Measurements from ENCODE around the gene R3HDM2.

R3HDM2 gene

DNA sequence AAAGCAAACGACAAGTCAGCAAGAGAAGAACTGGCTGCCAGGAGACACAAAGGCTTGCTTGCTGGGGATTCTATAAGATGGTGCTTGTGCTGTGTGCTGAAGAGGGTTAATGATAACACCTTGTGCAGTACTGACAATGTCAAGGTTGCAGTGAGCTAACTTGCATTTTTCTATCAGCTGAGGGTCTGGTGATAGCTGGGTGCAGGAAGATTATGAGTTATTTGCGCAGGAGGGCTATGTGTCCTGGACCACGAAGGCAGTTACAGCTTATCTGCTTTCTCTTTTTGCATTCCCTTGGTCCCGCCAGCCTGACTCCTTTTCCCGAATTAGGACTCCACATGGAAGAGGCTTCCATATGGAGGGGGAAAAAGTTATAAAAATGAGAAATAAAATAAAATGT, 42.4 kb downstream of the R3HDM2 start:
- H3K4me3 ChIP-seq (ENCODE audit: low read depth, low read length) = no peak overlapping the region
- TF ChIP-seq, protein P1, sequence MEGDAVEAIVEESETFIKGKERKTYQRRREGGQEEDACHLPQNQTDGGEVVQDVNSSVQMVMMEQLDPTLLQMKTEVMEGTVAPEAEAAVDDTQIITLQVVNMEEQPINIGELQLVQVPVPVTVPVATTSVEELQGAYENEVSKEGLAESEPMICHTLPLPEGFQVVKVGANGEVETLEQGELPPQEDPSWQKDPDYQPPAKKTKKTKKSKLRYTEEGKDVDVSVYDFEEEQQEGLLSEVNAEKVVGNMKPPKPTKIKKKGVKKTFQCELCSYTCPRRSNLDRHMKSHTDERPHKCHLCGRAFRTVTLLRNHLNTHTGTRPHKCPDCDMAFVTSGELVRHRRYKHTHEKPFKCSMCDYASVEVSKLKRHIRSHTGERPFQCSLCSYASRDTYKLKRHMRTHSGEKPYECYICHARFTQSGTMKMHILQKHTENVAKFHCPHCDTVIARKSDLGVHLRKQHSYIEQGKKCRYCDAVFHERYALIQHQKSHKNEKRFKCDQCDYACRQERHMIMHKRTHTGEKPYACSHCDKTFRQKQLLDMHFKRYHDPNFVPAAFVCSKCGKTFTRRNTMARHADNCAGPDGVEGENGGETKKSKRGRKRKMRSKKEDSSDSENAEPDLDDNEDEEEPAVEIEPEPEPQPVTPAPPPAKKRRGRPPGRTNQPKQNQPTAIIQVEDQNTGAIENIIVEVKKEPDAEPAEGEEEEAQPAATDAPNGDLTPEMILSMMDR (IDR thresholded peaks at IDR 0.05; ENCODE audit: insufficient read depth, low read depth, low read length, missing control alignments) = no peak
- no peak for DNase-seq (ENCODE audit: low read depth)

- no peak overlapping the region for H3K4me3 ChIP-seq (ENCODE audit: low read depth, low read length)
- TF ChIP-seq, protein P1 (IDR thresholded peaks at IDR 0.05; ENCODE audit: insufficient read depth, low read depth, low read length, missing control alignments) = no peak
- no peak for DNase-seq (ENCODE audit: low read depth)
Measured at GRCh38 chr12:57386187-57386720, 44.6 kb downstream of the R3HDM2 start.

- H3K4me3 ChIP-seq (ENCODE audit: low read depth, low read length) = no peak overlapping the region
- TF ChIP-seq, protein P1 (IDR thresholded peaks at IDR 0.05; ENCODE audit: insufficient read depth, low read depth, low read length, missing control alignments) = no peak
- peak; percentile 49 for DNase-seq (ENCODE audit: low read depth)
Measured at GRCh38 chr12:57385586-57385985, 45.3 kb downstream of the R3HDM2 start.

DNA sequence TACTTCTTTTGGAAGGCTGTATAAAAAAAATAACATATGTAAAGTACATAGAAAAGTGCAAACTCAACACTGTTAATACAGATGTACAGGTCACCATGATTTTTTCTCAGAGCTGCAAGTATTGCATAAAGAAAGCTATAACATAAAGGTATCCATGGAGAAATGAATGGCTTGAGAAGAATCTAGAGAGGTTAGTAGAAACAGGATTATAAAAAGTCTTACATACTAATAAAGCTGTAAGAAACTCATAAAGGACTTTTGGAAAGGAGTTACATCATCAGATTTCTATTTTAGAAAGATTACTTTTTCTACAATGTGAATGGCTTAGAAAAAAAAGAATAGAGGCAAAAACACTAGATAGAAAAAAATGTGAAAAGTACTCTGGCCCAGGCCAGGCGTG, 46.4 kb downstream of the R3HDM2 start:
- no peak overlapping the region for H3K4me3 ChIP-seq (ENCODE audit: low read depth, low read length)
- DNase-seq (ENCODE audit: low read depth) = no peak
- TF ChIP-seq, protein P1 (IDR thresholded peaks at IDR 0.05; ENCODE audit: insufficient read depth, low read depth, low read length, missing control alignments) = no peak

GRCh38 chr12:57381693-57382220, 49.1 kb downstream of the R3HDM2 start:
- TF ChIP-seq, protein P1 (IDR thresholded peaks at IDR 0.05; ENCODE audit: insufficient read depth, low read depth, low read length, missing control alignments) = no peak
- H3K4me3 ChIP-seq (ENCODE audit: low read depth, low read length) = no peak overlapping the region
- no peak for DNase-seq (ENCODE audit: low read depth)

- TF ChIP-seq, protein P1 (IDR thresholded peaks at IDR 0.05; ENCODE audit: insufficient read depth, low read depth, low read length, missing control alignments) = no peak
- no peak overlapping the region for H3K4me3 ChIP-seq (ENCODE audit: low read depth, low read length)
- no peak for DNase-seq (ENCODE audit: low read depth)
Measured at GRCh38 chr12:57380300-57380699, 50.5 kb downstream of the R3HDM2 start.

Data from GM12865 (cell line).